ENCODE results near the gene SASH1. TPM values are rescaled to one million over a fixed set of nuclear protein-coding genes. Genes with fewer than 3 reads are reported as not detected.

SASH1 gene
- total RNA-seq, 1 experiment from 2014 or later: 27.4 TPM

DNA sequence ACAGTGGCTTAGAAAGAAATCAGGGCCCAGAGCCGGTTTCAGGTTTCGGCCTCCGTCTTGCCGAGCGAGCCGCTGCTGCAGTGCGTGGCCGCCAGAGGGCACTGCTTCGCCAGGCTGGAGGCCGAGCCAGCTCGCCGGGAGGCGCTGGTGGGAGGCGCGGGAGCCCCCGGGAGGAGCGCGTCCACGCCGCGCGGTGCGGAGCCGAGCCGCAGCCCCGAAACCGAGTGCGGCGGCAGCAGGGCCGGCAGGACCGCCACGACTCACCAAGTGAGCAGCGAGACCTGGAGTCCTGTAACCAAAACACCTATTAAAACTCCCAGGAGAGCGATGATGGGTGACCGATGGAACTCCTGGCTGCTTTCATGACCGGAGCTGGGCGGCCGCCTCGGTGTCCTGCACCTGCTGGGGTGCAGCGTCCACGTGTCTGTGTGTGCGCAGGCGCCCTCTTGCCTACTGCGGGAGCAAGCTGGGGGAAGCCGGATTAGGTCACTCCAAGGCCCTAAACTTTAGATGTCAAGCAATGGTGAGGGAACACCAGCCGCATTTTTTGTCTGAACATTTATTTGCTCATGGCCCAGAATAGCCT is 217.3 kb downstream of the SASH1 start (continued):
- TF ChIP-seq, protein P1, sequence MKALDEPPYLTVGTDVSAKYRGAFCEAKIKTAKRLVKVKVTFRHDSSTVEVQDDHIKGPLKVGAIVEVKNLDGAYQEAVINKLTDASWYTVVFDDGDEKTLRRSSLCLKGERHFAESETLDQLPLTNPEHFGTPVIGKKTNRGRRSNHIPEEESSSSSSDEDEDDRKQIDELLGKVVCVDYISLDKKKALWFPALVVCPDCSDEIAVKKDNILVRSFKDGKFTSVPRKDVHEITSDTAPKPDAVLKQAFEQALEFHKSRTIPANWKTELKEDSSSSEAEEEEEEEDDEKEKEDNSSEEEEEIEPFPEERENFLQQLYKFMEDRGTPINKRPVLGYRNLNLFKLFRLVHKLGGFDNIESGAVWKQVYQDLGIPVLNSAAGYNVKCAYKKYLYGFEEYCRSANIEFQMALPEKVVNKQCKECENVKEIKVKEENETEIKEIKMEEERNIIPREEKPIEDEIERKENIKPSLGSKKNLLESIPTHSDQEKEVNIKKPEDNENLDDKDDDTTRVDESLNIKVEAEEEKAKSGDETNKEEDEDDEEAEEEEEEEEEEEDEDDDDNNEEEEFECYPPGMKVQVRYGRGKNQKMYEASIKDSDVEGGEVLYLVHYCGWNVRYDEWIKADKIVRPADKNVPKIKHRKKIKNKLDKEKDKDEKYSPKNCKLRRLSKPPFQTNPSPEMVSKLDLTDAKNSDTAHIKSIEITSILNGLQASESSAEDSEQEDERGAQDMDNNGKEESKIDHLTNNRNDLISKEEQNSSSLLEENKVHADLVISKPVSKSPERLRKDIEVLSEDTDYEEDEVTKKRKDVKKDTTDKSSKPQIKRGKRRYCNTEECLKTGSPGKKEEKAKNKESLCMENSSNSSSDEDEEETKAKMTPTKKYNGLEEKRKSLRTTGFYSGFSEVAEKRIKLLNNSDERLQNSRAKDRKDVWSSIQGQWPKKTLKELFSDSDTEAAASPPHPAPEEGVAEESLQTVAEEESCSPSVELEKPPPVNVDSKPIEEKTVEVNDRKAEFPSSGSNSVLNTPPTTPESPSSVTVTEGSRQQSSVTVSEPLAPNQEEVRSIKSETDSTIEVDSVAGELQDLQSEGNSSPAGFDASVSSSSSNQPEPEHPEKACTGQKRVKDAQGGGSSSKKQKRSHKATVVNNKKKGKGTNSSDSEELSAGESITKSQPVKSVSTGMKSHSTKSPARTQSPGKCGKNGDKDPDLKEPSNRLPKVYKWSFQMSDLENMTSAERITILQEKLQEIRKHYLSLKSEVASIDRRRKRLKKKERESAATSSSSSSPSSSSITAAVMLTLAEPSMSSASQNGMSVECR (CRISPR knock-in tag; IDR thresholded peaks at IDR 0.05; ENCODE audit: borderline replicate concordance): no peak
- TF ChIP-seq, protein P2, sequence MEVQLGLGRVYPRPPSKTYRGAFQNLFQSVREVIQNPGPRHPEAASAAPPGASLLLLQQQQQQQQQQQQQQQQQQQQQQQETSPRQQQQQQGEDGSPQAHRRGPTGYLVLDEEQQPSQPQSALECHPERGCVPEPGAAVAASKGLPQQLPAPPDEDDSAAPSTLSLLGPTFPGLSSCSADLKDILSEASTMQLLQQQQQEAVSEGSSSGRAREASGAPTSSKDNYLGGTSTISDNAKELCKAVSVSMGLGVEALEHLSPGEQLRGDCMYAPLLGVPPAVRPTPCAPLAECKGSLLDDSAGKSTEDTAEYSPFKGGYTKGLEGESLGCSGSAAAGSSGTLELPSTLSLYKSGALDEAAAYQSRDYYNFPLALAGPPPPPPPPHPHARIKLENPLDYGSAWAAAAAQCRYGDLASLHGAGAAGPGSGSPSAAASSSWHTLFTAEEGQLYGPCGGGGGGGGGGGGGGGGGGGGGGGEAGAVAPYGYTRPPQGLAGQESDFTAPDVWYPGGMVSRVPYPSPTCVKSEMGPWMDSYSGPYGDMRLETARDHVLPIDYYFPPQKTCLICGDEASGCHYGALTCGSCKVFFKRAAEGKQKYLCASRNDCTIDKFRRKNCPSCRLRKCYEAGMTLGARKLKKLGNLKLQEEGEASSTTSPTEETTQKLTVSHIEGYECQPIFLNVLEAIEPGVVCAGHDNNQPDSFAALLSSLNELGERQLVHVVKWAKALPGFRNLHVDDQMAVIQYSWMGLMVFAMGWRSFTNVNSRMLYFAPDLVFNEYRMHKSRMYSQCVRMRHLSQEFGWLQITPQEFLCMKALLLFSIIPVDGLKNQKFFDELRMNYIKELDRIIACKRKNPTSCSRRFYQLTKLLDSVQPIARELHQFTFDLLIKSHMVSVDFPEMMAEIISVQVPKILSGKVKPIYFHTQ (CRISPR knock-in tag; IDR thresholded peaks at IDR 0.05): no peak
- peak; percentile 38; the same call in 1 of the 2 replicates for TF ChIP-seq CREM (CRISPR knock-in tag; IDR thresholded peaks at IDR 0.05)
- TF ChIP-seq TP53 (CRISPR knock-in tag; IDR thresholded peaks at IDR 0.05): no peak
- TF ChIP-seq, protein P3, sequence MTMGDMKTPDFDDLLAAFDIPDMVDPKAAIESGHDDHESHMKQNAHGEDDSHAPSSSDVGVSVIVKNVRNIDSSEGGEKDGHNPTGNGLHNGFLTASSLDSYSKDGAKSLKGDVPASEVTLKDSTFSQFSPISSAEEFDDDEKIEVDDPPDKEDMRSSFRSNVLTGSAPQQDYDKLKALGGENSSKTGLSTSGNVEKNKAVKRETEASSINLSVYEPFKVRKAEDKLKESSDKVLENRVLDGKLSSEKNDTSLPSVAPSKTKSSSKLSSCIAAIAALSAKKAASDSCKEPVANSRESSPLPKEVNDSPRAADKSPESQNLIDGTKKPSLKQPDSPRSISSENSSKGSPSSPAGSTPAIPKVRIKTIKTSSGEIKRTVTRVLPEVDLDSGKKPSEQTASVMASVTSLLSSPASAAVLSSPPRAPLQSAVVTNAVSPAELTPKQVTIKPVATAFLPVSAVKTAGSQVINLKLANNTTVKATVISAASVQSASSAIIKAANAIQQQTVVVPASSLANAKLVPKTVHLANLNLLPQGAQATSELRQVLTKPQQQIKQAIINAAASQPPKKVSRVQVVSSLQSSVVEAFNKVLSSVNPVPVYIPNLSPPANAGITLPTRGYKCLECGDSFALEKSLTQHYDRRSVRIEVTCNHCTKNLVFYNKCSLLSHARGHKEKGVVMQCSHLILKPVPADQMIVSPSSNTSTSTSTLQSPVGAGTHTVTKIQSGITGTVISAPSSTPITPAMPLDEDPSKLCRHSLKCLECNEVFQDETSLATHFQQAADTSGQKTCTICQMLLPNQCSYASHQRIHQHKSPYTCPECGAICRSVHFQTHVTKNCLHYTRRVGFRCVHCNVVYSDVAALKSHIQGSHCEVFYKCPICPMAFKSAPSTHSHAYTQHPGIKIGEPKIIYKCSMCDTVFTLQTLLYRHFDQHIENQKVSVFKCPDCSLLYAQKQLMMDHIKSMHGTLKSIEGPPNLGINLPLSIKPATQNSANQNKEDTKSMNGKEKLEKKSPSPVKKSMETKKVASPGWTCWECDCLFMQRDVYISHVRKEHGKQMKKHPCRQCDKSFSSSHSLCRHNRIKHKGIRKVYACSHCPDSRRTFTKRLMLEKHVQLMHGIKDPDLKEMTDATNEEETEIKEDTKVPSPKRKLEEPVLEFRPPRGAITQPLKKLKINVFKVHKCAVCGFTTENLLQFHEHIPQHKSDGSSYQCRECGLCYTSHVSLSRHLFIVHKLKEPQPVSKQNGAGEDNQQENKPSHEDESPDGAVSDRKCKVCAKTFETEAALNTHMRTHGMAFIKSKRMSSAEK (CRISPR knock-in tag; IDR thresholded peaks at IDR 0.05; ENCODE audit: borderline replicate concordance): no peak
- TF ChIP-seq ATF1 (CRISPR knock-in tag; IDR thresholded peaks at IDR 0.05): no peak
- TF ChIP-seq PRRX2 (CRISPR knock-in tag; IDR thresholded peaks at IDR 0.05): no peak
- TF ChIP-seq, protein P4, sequence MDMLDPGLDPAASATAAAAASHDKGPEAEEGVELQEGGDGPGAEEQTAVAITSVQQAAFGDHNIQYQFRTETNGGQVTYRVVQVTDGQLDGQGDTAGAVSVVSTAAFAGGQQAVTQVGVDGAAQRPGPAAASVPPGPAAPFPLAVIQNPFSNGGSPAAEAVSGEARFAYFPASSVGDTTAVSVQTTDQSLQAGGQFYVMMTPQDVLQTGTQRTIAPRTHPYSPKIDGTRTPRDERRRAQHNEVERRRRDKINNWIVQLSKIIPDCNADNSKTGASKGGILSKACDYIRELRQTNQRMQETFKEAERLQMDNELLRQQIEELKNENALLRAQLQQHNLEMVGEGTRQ (CRISPR knock-in tag; IDR thresholded peaks at IDR 0.05): peak; percentile 53
- TF ChIP-seq, protein P5, sequence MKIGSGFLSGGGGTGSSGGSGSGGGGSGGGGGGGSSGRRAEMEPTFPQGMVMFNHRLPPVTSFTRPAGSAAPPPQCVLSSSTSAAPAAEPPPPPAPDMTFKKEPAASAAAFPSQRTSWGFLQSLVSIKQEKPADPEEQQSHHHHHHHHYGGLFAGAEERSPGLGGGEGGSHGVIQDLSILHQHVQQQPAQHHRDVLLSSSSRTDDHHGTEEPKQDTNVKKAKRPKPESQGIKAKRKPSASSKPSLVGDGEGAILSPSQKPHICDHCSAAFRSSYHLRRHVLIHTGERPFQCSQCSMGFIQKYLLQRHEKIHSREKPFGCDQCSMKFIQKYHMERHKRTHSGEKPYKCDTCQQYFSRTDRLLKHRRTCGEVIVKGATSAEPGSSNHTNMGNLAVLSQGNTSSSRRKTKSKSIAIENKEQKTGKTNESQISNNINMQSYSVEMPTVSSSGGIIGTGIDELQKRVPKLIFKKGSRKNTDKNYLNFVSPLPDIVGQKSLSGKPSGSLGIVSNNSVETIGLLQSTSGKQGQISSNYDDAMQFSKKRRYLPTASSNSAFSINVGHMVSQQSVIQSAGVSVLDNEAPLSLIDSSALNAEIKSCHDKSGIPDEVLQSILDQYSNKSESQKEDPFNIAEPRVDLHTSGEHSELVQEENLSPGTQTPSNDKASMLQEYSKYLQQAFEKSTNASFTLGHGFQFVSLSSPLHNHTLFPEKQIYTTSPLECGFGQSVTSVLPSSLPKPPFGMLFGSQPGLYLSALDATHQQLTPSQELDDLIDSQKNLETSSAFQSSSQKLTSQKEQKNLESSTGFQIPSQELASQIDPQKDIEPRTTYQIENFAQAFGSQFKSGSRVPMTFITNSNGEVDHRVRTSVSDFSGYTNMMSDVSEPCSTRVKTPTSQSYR (CRISPR knock-in tag; IDR thresholded peaks at IDR 0.05): no peak
- TF ChIP-seq, protein P6, sequence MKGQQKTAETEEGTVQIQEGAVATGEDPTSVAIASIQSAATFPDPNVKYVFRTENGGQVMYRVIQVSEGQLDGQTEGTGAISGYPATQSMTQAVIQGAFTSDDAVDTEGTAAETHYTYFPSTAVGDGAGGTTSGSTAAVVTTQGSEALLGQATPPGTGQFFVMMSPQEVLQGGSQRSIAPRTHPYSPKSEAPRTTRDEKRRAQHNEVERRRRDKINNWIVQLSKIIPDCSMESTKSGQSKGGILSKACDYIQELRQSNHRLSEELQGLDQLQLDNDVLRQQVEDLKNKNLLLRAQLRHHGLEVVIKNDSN (CRISPR knock-in tag; IDR thresholded peaks at IDR 0.05): peak; percentile 59
- no peak for TF ChIP-seq NR2C2 (CRISPR knock-in tag; IDR thresholded peaks at IDR 0.05)
- TF ChIP-seq HMGA2 (CRISPR knock-in tag; IDR thresholded peaks at IDR 0.05): no peak
- no peak for TF ChIP-seq SOX15 (CRISPR knock-in tag; IDR thresholded peaks at IDR 0.05)
- TF ChIP-seq, protein P7, sequence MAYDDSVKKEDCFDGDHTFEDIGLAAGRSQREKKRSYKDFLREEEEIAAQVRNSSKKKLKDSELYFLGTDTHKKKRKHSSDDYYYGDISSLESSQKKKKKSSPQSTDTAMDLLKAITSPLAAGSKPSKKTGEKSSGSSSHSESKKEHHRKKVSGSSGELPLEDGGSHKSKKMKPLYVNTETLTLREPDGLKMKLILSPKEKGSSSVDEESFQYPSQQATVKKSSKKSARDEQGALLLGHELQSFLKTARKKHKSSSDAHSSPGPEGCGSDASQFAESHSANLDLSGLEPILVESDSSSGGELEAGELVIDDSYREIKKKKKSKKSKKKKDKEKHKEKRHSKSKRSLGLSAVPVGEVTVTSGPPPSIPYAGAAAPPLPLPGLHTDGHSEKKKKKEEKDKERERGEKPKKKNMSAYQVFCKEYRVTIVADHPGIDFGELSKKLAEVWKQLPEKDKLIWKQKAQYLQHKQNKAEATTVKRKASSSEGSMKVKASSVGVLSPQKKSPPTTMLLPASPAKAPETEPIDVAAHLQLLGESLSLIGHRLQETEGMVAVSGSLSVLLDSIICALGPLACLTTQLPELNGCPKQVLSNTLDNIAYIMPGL (CRISPR knock-in tag; IDR thresholded peaks at IDR 0.05): peak; percentile 90; the same call in 1 of the 2 replicates
- TF ChIP-seq ELF4 (CRISPR knock-in tag; IDR thresholded peaks at IDR 0.05; ENCODE audit: low read depth): no peak
- no peak for TF ChIP-seq ZNF138 (CRISPR knock-in tag; conservative IDR thresholded peaks at IDR 0.05)
- peak; percentile 28 for TF ChIP-seq SMAD3 (CRISPR knock-in tag; IDR thresholded peaks at IDR 0.05; ENCODE audit: borderline replicate concordance)
- TF ChIP-seq, protein P8, sequence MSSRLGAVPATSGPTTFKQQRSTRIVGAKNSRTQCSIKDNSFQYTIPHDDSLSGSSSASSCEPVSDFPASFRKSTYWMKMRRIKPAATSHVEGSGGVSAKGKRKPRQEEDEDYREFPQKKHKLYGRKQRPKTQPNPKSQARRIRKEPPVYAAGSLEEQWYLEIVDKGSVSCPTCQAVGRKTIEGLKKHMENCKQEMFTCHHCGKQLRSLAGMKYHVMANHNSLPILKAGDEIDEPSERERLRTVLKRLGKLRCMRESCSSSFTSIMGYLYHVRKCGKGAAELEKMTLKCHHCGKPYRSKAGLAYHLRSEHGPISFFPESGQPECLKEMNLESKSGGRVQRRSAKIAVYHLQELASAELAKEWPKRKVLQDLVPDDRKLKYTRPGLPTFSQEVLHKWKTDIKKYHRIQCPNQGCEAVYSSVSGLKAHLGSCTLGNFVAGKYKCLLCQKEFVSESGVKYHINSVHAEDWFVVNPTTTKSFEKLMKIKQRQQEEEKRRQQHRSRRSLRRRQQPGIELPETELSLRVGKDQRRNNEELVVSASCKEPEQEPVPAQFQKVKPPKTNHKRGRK (CRISPR knock-in tag; IDR thresholded peaks at IDR 0.05; ENCODE audit: borderline replicate concordance): no peak
- no peak for TF ChIP-seq NFATC4 (CRISPR knock-in tag; IDR thresholded peaks at IDR 0.05)

Measured in WTC11 (cell line).